C4-2B (cell line): ENCODE measurements around the gene SH3BGRL3.
"Not testable (repeated sequence)": the region's sequence is repeated elsewhere in the genome, so short reads cannot be mapped to it uniquely, and the experiment has no call there.

Source experiments
- H3K27ac ChIP-seq: fragments of 450-650 bp; 2 replicates; pipeline ENCODE4 v1.5.1; 2017
- CTCF ChIP-seq: fragments of 450-650 bp; conservative IDR thresholded peaks from 2 replicates; pipeline ENCODE4 v1.5.1; 2017; ENCODE audit warnings: mild to moderate bottlenecking
- ZFX ChIP-seq: fragments of 450-650 bp; IDR thresholded peaks from 2 replicates; pipeline ENCODE4 v1.6.1; 2017

Gene SH3BGRL3

GRCh38 chr1:26288311-26288941 is 8.5 kb downstream of the SH3BGRL3 start:
- no peak overlapping the region for H3K27ac ChIP-seq
- TF ChIP-seq ZFX = no peak
- TF ChIP-seq CTCF = no peak

- H3K27ac ChIP-seq = no peak overlapping the region
- TF ChIP-seq CTCF = no peak
- no peak for TF ChIP-seq ZFX
These were observed 9.5 kb downstream of the SH3BGRL3 start for GRCh38 chr1:26289158-26290059.

GRCh38 chr1:26290122-26290881 is 10.4 kb downstream of the SH3BGRL3 start:
- TF ChIP-seq ZFX = no peak
- no peak for TF ChIP-seq CTCF
- H3K27ac ChIP-seq = no peak overlapping the region

GRCh38 chr1:26290882-26291261 is 11.0 kb downstream of the SH3BGRL3 start:
- TF ChIP-seq CTCF (no peak), ZFX (no peak)
- no peak overlapping the region for H3K27ac ChIP-seq

GRCh38 chr1:26291433-26291832 is 11.5 kb downstream of the SH3BGRL3 start:
- TF ChIP-seq ZFX (no peak), CTCF (no peak)
- no peak overlapping the region for H3K27ac ChIP-seq

GRCh38 chr1:26291939-26292338 is 12.1 kb downstream of the SH3BGRL3 start:
- no peak overlapping the region for H3K27ac ChIP-seq

GRCh38 chr1:26292735-26293134 is 12.8 kb downstream of the SH3BGRL3 start:
- not testable (repeated sequence) for H3K27ac ChIP-seq

More at GRCh38 chr1:26291939-26292338, 12.1 kb downstream of the SH3BGRL3 start:
- TF ChIP-seq CTCF = no peak
- no peak for TF ChIP-seq ZFX
